NCI-H1694 (cell line): ENCODE results near the gene DDX55.
"Not testable (repeated sequence)": the region's sequence is repeated elsewhere in the genome, so short reads cannot be mapped to it uniquely, and the experiment has no call there.

Experiments
- DNase-seq: peaks from one replicate; lab custom pipeline; 2025; lab: John Stamatoyannopoulos, UW

The DDX55 gene

GRCh38 chr12:123601602-123602489 lies at the start of gene DDX55:
TSS of gene DDX55 (plus strand) at chr12:123602099. CDS start at chr12:123602149, 50 bp downstream.
- DNase-seq = peak; percentile 35

DNA sequence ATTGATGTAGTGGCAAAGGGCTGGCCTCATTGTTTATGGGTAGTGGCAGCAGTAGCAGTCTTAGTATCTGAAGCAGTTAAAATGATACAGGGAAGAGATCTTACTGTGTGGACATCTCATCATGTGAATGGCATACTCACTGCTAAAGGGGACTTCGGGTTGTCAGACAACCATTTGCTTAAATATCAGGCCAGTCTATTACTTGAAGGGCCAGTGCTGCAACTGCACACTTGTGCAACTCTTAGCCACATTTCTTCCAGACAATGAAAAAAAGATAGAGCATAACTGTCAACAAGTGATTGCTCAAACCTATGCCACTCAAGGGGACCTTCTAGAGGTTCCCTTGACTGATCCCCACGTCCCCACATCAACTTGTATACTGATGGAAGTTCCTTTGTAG lies 47.8 kb upstream of the DDX55 start:
- DNase-seq = not testable (repeated sequence)

- not testable (repeated sequence) for DNase-seq
These were observed 47.1 kb upstream of the DDX55 start for GRCh38 chr12:123554843-123555242.

GRCh38 chr12:123558487-123558886 lies 43.4 kb upstream of the DDX55 start:
- not testable (repeated sequence) for DNase-seq

- no peak for DNase-seq
These were observed 42.4 kb upstream of the DDX55 start for GRCh38 chr12:123559468-123559867.

DNA sequence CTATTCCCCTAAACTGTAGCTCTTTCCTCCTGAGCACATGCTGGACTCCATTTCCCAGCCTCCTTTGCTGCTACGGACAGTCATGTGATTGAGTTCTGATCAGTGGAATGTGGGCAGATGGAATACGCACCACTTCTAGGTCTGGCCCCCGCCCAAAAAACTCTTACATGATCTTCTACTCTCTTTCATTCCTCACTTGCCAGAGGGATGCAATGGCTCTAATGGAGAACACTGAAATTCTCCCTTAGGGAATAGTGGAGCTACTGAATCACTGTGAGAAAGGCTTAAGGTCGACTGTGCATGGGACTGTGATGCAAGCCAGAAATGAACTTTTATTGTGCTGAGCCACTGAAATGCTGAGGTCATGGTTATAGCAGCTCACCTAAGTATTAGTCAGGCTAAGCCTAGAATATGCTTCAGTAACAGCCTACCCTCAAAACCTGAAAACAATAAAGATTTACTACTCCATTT lies 30.5 kb upstream of the DDX55 start:
- DNase-seq = no peak

DNA sequence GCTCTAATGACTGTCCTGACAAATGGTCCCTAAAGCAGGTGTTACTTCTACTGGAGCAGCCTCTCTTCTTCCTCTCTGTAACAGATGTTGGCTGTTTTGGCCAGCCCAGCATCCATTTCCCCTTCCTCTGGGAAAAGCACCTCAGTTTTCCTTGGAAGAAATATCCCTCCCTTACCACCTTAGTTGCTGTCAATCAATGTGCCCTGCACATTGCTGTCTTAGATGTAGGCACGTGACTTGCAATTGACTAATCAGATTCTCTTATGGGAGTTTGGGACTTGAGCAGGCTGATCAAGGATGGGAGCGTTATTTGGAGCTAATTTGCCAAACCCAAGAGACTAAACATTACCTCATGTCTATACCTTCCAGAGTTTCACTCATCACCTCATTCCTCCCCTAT lies 29.5 kb upstream of the DDX55 start:
- no peak for DNase-seq

- no peak for DNase-seq
These were observed 28.0 kb upstream of the DDX55 start for GRCh38 chr12:123573870-123574269.

- DNase-seq = no peak
These were observed 25.3 kb upstream of the DDX55 start for GRCh38 chr12:123576611-123577010.

GRCh38 chr12:123578243-123578642 lies 23.7 kb upstream of the DDX55 start:
- no peak for DNase-seq

DNA sequence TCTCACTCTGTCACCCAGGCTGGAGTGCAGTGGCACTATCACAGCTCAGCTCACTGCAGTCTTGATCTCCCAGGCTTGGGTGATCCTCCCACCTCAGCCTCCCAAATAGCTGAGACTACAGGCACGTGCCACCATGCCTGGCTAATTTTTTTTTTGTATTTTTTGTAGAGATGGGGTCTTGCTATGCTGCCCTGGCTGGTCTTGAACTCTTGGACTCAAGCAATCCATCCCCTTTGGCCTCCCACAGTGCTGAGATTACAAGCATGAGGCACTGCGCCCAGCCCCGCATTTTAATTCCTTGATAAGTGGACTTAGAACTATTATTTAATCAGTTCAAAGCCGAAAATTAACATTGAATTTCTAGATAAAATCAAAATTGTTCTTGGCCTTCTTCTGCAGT lies 23.1 kb upstream of the DDX55 start:
- not testable (repeated sequence) for DNase-seq

GRCh38 chr12:123580772-123581171 lies 21.1 kb upstream of the DDX55 start:
- no peak for DNase-seq

DNA sequence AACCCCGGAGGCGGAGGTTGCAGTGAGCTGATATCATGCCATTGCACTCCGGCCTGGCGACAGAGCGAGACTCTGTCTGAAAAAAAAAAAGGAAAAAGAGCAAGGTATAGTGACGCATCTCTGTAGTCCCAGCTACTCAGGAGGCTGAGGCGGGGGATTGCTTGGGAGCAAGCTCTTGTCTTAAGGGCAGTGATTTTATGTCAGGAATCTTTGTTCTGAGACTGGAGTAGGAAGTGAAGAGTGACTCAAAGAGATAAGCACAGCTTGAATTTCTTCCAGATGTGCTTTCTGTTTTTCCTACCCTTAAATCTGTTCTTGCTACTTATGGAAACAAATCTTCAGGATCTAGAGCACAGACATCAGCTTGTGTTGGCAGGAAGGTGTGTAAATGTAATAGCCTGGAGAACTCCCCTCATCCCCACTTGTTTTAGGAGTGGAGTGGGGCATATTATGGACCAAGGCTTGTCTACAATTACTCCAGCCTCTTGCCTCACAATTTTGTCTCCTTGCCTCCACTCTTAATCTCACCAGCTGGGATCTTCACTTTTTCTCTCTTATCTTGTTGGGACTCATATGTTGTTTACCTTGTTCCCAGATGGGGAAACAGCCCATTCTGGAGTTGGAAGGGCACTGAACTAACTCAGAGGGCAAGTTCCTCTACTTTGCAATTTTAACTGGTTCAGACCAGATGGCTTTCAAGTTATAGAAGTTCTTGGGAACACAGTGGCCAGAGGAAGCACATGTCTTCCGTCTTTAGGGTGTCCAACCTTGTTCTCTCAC lies 10.0 kb upstream of the DDX55 start:
- DNase-seq = no peak

DNA sequence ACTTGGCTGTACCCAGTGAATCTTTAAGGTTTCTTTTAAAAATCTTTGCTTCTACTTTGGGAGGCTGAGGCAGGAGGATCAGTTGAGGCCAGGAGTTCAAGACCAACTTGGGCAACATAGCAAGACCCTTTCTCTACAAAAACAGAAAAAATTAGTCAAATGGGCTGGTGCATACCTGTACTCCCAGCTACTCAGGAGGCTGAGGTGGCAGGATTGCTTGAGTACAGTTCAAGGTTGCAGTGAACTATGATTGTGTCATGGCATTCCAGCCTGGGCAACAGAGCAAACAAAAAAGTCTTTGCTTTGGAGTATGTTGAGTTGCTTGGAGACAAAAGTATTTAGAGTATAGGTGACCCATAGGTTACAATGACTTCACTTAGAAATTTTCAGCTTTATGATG lies 6.2 kb upstream of the DDX55 start:
- DNase-seq = no peak

DNA sequence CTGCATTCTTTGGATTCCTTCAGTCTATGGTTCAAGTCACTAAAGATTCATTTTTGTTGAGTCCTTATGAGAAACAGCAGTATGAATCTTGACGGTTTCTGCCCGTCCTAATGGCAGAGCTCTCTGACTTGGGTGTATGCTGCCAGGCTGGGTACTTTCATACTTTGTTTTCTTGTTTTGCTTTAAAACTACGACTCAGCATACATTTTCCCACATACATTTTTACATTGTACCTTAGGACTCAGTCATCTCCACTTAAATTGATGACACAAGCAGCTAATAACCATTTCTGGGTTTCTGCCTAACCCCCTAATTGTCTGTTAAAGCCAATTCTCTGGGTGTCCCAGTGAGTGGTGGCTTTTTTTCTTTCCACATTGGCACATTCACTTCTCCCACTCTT lies 4.8 kb upstream of the DDX55 start:
- no peak for DNase-seq

- DNase-seq = no peak
These were observed 3.4 kb upstream of the DDX55 start for GRCh38 chr12:123598522-123598921.

DNA sequence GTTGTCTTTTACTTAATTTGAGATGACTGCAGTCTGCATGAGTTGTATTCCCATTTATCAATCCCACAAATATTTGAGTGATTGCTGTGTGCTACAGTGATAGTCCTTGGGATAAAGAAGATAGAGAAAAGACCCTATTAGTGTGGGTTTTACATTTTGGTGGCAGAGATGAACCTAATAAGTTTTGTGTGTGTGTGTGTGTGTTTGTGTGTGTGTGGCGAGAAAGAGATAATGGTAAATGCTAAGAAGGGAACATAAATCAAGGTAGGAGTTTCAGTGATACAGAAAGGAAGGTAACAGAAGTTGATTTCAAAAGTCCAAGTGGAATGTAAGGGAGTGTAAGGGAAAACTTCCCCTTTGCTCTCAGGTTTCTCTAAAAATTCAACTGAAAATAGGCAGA lies 2.6 kb upstream of the DDX55 start:
- DNase-seq = no peak

DNA sequence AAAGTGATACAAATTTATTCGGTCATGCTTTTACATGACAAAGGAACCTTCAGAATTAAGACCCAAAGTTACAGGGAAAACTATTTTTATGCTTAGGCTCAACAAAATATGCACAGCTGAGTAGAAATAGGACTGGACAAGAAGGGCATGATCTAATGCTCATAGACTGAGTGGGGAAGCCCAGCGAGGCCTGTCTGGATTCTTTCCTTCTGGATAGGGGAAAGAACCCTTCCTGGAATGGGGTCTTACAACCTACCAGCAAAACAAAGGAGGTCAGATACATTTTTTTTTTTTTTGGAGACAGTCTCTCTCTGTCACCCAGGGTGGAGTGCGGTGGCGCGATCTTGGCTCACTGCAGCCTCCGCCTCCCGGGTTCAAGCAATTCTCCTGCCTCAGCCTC lies 2.2 kb upstream of the DDX55 start:
- no peak for DNase-seq

DNA sequence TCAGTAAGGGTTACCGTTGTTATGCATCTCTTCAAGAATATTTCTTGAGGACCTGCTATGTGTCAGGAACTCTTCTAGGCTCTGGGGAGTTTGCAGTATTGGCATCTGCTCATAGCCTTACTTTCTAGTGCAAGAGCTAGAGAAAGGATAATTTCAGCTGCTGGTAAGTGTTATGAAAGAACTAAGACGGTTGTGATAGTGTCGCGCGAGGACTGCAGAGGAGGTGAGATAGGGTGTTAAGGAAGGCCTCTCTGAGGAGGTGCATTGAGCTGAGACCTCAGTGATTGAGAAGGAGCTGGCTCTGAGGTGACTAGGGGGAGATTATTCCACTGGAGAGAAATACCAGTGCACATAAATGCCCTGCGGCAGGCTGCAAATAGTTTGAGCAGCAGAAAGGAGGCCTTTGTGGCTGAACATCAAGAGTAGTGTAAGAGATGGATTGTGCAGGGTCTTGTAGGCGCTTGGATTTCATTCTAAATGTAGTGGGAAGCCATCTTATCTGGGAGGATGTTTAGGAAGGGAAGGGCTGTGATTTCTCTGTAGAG lies 824 bp downstream of the DDX55 start:
- DNase-seq = no peak

DNA sequence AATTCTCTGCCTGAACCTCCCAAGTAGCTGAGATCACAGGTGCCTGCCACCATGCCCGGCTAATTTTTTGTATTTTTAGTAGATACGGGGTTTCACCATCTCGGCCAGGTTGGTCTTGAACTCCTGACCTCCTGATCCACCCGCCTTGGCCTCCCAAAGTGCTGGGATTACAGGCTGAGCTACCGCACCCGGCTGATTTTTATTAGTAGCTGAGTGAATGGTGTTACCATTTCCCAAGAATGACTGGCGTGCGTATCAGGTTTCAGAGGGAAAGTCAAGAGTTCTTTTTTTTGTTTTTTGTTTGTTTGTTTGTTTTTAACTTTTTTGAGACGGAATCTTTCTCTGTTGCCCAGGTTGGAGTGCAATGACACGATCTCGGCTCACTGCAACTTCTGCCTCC lies 1.6 kb downstream of the DDX55 start:
- DNase-seq = not testable (repeated sequence)

- DNase-seq = no peak
These were observed 5.9 kb downstream of the DDX55 start for GRCh38 chr12:123607756-123608155.

DNA sequence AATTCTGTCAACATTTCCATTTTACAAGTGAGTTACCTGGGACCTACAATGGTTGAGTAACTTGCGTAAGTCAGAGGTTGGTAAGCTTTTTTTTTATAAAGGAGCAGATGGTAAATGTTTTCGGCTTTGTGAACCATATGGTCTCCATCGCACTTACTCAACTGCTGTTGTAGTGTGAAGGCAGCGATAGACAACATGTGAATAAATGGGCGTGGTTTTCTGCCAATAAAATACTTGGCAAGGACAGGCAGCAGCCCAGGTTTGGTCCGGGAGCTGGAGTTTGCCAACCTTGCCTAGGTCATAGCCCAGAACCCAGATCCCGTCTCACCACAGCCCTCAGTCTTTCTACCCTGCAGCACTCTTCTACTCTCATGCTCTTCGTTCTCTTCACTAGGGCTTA lies 6.3 kb downstream of the DDX55 start:
- DNase-seq = peak; percentile 90

DNA sequence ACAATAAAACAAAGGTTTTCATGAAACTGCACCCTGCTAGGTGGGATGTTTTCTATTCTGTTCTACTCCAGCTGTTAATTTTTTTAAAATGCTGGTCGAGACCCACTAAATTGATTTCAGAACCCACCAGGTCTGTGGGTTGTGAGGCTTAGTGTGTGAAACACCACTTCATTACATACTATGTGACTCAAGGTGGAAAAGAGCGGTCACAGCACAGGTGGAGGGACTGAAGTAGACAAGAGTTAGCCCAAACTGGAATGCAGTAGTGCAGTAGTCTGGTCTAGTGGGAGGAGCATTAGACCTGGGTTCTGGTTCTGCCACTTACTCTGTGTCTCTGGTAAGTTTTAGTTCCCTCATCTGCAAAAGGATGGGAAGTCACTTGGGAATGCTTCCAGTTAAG lies 12.2 kb downstream of the DDX55 start:
- no peak for DNase-seq
